GM12873 (cell line): ENCODE results near the gene TARDBP.

ENCODE experiments used
- TF ChIP-seq, protein P1 (sequence below): IDR thresholded peaks from 2 replicates; pipeline ENCODE4 v1.5.1; 2012; ENCODE audit warnings: low read depth, mild to moderate bottlenecking, moderate library complexity, low read length, control low read depth; ENCODE audit not compliant: insufficient read depth; ENCODE audit errors: missing control alignments

TARDBP gene

GRCh38 chr1:11019971-11020370, 7.5 kb downstream of the TARDBP start:
- TF ChIP-seq, protein P1, sequence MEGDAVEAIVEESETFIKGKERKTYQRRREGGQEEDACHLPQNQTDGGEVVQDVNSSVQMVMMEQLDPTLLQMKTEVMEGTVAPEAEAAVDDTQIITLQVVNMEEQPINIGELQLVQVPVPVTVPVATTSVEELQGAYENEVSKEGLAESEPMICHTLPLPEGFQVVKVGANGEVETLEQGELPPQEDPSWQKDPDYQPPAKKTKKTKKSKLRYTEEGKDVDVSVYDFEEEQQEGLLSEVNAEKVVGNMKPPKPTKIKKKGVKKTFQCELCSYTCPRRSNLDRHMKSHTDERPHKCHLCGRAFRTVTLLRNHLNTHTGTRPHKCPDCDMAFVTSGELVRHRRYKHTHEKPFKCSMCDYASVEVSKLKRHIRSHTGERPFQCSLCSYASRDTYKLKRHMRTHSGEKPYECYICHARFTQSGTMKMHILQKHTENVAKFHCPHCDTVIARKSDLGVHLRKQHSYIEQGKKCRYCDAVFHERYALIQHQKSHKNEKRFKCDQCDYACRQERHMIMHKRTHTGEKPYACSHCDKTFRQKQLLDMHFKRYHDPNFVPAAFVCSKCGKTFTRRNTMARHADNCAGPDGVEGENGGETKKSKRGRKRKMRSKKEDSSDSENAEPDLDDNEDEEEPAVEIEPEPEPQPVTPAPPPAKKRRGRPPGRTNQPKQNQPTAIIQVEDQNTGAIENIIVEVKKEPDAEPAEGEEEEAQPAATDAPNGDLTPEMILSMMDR: no peak

GRCh38 chr1:11023201-11023600, 10.7 kb downstream of the TARDBP start:
- TF ChIP-seq, protein P1: no peak

DNA sequence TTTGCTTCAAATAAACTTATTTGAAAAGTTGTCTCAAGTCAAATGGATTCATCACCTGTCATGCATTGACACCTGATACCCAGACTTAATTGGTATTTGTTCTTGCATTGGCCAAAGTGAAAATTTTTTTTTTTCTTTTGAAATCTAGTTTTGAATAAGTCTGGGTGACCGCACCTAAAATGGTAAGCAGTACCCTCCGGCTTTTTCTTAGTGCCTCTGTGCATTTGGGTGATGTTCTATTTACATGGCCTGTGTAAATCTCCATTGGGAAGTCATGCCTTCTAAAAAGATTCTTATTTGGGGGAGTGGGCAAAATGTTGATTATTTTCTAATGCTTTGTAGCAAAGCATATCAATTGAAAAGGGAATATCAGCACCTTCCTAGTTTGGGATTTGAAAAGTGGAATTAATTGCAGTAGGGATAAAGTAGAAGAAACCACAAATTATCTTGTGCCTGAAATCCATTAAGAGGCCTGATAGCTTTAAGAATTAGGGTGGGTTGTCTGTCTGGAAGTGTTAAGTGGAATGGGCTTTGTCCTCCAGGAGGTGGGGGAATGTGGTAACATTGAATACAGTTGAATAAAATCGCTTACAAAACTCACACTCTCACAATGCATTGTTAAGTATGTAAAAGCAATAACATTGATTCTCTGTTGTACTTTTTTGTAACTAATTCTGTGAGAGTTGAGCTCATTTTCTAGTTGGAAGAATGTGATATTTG, 11.9 kb downstream of the TARDBP start:
- TF ChIP-seq, protein P1: no peak

DNA sequence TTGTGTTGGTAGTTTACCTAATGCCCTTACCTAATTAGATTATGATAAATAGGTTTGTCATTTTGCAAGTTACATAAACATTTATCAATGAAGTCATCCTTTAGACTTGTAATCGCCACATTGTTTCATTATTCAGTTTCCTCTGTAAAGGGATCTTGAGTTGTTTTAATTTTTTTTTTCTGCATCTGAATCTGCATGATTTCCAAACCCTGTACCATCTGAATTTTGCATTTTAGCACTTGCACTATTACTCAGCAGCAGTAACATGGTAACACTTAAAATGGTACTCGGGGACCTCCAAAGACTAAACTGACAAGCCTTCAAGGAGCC, 12.4 kb downstream of the TARDBP start:
- TF ChIP-seq, protein P1: no peak

DNA sequence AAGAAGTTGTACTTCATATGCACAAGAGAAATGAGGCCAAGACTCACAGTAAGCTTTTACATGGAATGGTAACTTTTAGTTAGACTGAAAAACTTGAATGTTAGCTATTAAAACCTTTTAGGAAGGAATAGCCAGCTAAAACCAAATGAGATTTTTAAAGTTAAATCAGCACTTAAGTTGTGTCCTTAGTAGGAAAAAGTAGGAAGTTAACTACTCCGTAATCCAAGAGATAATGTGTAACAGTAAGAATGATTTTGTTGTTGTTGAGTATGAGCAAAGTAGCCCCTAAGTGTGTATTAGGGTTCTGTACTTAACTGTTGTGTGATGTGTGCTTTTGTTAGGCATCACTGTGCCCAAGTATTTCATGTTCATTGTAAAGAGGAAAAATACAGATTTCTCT, 13.2 kb downstream of the TARDBP start:
- TF ChIP-seq, protein P1: no peak

DNA sequence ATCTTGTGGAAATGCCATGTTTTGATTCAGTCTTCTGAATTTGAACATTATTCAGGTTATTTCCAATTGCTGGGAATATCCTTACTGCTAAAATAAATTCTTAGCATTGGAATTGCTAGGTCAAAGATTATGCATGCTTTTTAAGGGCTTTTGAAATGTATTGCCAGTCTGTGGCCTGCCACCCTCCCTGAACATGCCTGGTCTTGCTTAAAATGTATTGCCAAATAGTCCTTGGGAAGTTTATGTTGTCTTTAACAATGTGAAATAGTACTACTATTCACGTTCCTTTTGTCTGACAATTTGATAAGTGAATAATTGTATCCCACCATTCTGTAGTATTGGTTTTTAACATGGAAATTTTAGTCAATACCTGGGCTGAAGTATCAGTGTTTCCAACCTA, 13.6 kb downstream of the TARDBP start:
- TF ChIP-seq, protein P1: no peak

DNA sequence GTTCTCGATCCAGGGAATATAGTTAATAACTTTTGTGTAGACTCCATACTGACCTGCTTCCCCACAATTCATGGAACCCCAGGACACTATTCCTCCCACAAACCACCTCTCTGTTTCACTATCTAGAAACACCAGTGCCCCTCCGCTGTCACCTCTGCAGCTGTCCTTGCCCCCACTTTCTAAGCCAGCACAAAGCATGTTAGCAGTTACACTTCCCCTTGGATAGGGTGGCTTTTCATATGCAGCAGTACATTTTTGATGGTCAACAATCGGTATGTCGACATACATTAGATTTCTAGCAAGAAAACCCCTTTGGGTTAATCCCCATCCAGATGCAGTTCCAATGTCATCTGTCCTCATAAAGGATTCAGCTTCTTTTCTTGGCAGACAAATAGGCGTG, 14.4 kb downstream of the TARDBP start:
- TF ChIP-seq, protein P1: no peak

DNA sequence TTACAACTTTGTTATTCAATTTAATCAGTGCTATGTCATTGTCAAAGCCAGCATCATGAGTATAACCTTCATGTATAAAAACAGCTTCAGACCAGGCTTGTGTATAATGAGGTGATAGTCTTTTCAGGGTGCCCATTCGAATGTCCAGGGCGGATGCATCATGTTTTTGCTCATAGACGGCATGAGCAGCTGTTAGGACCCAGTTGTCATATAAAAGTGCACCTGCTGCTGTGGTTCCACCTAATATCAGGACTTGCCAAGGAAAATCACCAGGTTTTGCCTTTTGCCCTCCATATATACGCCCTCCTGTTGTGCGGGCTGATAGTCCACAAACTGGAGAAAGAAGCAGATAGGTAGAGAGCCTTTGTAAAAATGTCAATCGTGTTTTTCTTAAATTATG, 14.9 kb downstream of the TARDBP start:
- TF ChIP-seq, protein P1: no peak
